MG63 (cell line): ENCODE measurements around the gene EDC4. TPM values are rescaled to one million over a fixed set of nuclear protein-coding genes. Genes with fewer than 3 reads are reported as not detected.
"Not testable (repeated sequence)": the region's sequence is repeated elsewhere in the genome, so short reads cannot be mapped to it uniquely, and the experiment has no call there.

Source experiments
- DNase-seq: peaks from one replicate; pipeline ENCODE4 v3.0.0-alpha.2; 2020
- H3K27me3 ChIP-seq: fragments of 250-450 bp; sonication (Bioruptor Pico); 2 replicates; pipeline ENCODE4 v1.5.1; 2020; ENCODE audit warnings: mild to moderate bottlenecking, moderate library complexity
- H3K36me3 ChIP-seq: fragments of 250-450 bp; sonication (Bioruptor Pico); 2 replicates; pipeline ENCODE4 v1.5.1; 2020; ENCODE audit warnings: mild to moderate bottlenecking, moderate library complexity
- H3K4me3 ChIP-seq: fragments of 250-450 bp; sonication (Bioruptor Pico); 2 replicates; pipeline ENCODE4 v1.5.1; 2020; ENCODE audit warnings: mild to moderate bottlenecking, moderate library complexity
- H3K9me3 ChIP-seq: fragments of 250-450 bp; sonication (Bioruptor Pico); 2 replicates; pipeline ENCODE4 v1.5.1; 2020; ENCODE audit warnings: mild to moderate bottlenecking, moderate library complexity
- total RNA-seq: library from RNA; depleted of rRNA; stranded (reverse); fragments of >200 nt; shearing (Covaris generic); gene quantifications from 2 replicates; pipeline ENCODE4 v1.2.3, GENCODE V29; 2014; ENCODE audit warnings: low replicate concordance; rRNA removed

The EDC4 gene
- 19.8 and 38.6 TPM in 2 replicates for total RNA-seq

GRCh38 chr16:67872631-67873434, at the start of gene EDC4:
TSS of gene EDC4 (plus strand) at chr16:67873052. CDS start at chr16:67873262, 210 bp downstream.
- Histone ChIP-seq H3K4me3 (peak within 1 kb of the TSS; percentile 74), H3K36me3 (peaks cover 21% of the 10 kb centered on the region), H3K9me3 (no peaks in the 10 kb centered on the region), H3K27me3 (no peaks in the 10 kb centered on the region)
- peak; percentile 78 for DNase-seq

- DNase-seq: no peak
- Histone ChIP-seq H3K9me3 (no peaks in the 10 kb centered on the region), H3K4me3 (no peak overlapping the region), H3K27me3 (no peaks in the 10 kb centered on the region), H3K36me3 (no peaks in the 10 kb centered on the region)
Measured at GRCh38 chr16:67825119-67825518, 47.7 kb upstream of the EDC4 start.

GRCh38 chr16:67825906-67826305, 46.9 kb upstream of the EDC4 start:
- no peak for DNase-seq
- no peaks in the 10 kb centered on the region for H3K27me3 ChIP-seq

GRCh38 chr16:67828651-67829050, 44.2 kb upstream of the EDC4 start:
- DNase-seq: no peak
- H3K27me3 ChIP-seq: no peaks in the 10 kb centered on the region
- no peaks in the 10 kb centered on the region for H3K9me3 ChIP-seq
- peaks cover 8% of the 10 kb centered on the region for H3K36me3 ChIP-seq
- H3K4me3 ChIP-seq: no peak overlapping the region

More at GRCh38 chr16:67825906-67826305, 46.9 kb upstream of the EDC4 start:
- H3K9me3 ChIP-seq: no peaks in the 10 kb centered on the region
- H3K36me3 ChIP-seq: peaks cover 3% of the 10 kb centered on the region; the same call in 1 of the 2 replicates
- H3K4me3 ChIP-seq: no peak overlapping the region

GRCh38 chr16:67833030-67833414, 39.8 kb upstream of the EDC4 start:
- Histone ChIP-seq H3K9me3 (no peaks in the 10 kb centered on the region), H3K27me3 (no peaks in the 10 kb centered on the region), H3K4me3 (peak overlapping the region; percentile 74), H3K36me3 (peaks cover 8% of the 10 kb centered on the region)
- peak; percentile 75 for DNase-seq

- H3K9me3 ChIP-seq: no peaks in the 10 kb centered on the region
- no peaks in the 10 kb centered on the region for H3K27me3 ChIP-seq
- H3K36me3 ChIP-seq: peaks cover 8% of the 10 kb centered on the region
- peak; percentile 84 for DNase-seq
- peak overlapping the region; percentile 74 for H3K4me3 ChIP-seq
Measured at GRCh38 chr16:67833415-67834241, 39.2 kb upstream of the EDC4 start.

GRCh38 chr16:67834242-67834614, 38.6 kb upstream of the EDC4 start:
- Histone ChIP-seq H3K36me3 (peaks cover 8% of the 10 kb centered on the region), H3K4me3 (peak overlapping the region; percentile 74), H3K27me3 (no peaks in the 10 kb centered on the region), H3K9me3 (no peaks in the 10 kb centered on the region)
- no peak for DNase-seq

- not testable (repeated sequence) for H3K9me3 ChIP-seq, DNase-seq, H3K4me3 ChIP-seq, H3K27me3 ChIP-seq, H3K36me3 ChIP-seq
Measured at GRCh38 chr16:67837190-67837589, 35.7 kb upstream of the EDC4 start.

- no peaks in the 10 kb centered on the region for H3K36me3 ChIP-seq
- DNase-seq: no peak
- no peaks in the 10 kb centered on the region for H3K9me3 ChIP-seq
- H3K4me3 ChIP-seq: no peak overlapping the region
- H3K27me3 ChIP-seq: no peaks in the 10 kb centered on the region
Measured at GRCh38 chr16:67837811-67838210, 35.0 kb upstream of the EDC4 start.

GRCh38 chr16:67841198-67841815, 31.5 kb upstream of the EDC4 start:
- DNase-seq: no peak
- Histone ChIP-seq H3K36me3 (peaks cover 5% of the 10 kb centered on the region), H3K9me3 (no peaks in the 10 kb centered on the region), H3K4me3 (peak overlapping the region; percentile 96), H3K27me3 (no peaks in the 10 kb centered on the region)

GRCh38 chr16:67841816-67842508, 30.9 kb upstream of the EDC4 start, which contains the start of gene THAP11:
TSS of gene THAP11 (plus strand) at chr16:67842320. CDS start at chr16:67842555, 235 bp downstream.
- peak within 1 kb of the TSS; percentile 96 for H3K4me3 ChIP-seq
- no peaks in the 10 kb centered on the region for H3K9me3 ChIP-seq
- DNase-seq: peak; percentile 83
- peaks cover 5% of the 10 kb centered on the region for H3K36me3 ChIP-seq
- H3K27me3 ChIP-seq: no peaks in the 10 kb centered on the region

GRCh38 chr16:67842509-67843342, 30.1 kb upstream of the EDC4 start:
- Histone ChIP-seq H3K27me3 (no peaks in the 10 kb centered on the region), H3K4me3 (peak overlapping the region; percentile 96), H3K9me3 (no peaks in the 10 kb centered on the region), H3K36me3 (peaks cover 5% of the 10 kb centered on the region)
- no peak for DNase-seq

- H3K36me3 ChIP-seq: peaks cover 5% of the 10 kb centered on the region
- no peaks in the 10 kb centered on the region for H3K9me3 ChIP-seq
- no peaks in the 10 kb centered on the region for H3K27me3 ChIP-seq
- DNase-seq: no peak
- peak overlapping the region; percentile 96 for H3K4me3 ChIP-seq
Measured at GRCh38 chr16:67843343-67843765, 29.5 kb upstream of the EDC4 start.

- Histone ChIP-seq H3K36me3 (peaks cover 12% of the 10 kb centered on the region), H3K4me3 (no peak overlapping the region), H3K27me3 (no peaks in the 10 kb centered on the region), H3K9me3 (no peaks in the 10 kb centered on the region)
- no peak for DNase-seq
Measured at GRCh38 chr16:67844497-67844896, 28.4 kb upstream of the EDC4 start.

- H3K9me3 ChIP-seq: no peaks in the 10 kb centered on the region
- no peak for DNase-seq
- H3K27me3 ChIP-seq: no peaks in the 10 kb centered on the region
- peak overlapping the region; percentile 78 for H3K4me3 ChIP-seq
- H3K36me3 ChIP-seq: peaks cover 12% of the 10 kb centered on the region
Measured at GRCh38 chr16:67845291-67846062, 27.4 kb upstream of the EDC4 start.
